ENCODE results near the gene PRUNE2. TPM values are rescaled to one million over a fixed set of nuclear protein-coding genes. Genes with fewer than 3 reads are reported as not detected.
"Not testable (repeated sequence)": the region's sequence is repeated elsewhere in the genome, so short reads cannot be mapped to it uniquely, and the experiment has no call there.

PRUNE2 gene
- total RNA-seq, 1 donor from 2014 or later: 1.1 TPM

DNA sequence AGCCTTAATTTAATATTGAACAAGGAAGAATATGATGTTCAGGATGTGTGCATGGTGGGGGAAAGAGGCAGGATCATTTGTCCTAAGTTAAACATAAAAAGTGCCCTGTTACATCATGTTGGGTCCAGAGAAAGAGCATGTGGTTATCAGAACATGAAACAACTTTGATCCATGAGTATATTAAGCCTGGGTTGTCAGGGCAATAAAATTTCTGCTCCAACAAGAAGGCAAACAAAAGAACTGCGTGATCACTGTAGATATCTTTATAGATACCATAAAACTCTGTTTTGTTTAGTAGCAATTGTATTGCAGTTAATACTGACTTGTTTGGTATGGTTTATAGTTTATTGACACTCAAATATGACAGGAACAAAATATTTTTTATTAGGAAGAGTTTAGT lies 106.4 kb downstream of the PRUNE2 start:
- intact Hi-C loops (cut with micrococcal nuclease): no loop called here

DNA sequence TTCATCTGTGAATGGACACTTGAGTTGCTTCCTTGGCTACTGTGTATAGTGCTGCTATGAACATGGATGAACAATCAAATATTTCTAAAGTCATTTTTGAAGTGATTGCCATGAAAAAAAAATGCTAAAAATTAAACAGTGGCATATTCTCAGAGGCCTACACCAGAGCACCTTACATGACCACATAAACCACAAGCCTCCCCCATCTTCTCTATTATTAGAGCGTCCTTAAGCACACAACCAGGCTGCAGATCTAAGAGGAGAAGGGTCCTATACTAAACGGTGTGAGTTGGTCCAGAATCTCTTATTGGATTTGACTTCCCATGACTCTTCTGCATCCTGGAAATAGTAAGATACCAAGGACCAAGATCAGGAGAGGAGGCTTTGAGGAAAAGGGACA lies 107.4 kb downstream of the PRUNE2 start:
- intact Hi-C loops (cut with micrococcal nuclease): no loop called here

DNA sequence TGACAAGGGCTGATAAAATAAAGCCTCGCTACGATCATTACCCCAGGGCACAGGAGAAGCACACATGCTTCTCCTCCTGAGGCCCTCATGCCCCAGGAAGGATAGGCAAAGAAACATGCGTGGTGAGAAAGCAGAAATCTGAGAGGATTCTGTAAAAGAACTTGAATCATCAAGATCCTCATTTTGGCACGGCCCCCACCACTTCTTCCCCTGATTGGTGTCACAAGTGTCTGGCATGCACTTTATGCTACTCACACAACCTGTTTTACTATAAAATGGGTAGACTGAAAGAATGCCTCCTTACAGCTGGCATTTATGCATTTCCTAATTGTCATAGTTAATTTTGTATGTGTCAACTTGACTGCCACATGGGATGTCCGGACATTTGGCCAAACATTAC lies 109.6 kb downstream of the PRUNE2 start:
- intact Hi-C loops (cut with micrococcal nuclease): no loop called here

DNA sequence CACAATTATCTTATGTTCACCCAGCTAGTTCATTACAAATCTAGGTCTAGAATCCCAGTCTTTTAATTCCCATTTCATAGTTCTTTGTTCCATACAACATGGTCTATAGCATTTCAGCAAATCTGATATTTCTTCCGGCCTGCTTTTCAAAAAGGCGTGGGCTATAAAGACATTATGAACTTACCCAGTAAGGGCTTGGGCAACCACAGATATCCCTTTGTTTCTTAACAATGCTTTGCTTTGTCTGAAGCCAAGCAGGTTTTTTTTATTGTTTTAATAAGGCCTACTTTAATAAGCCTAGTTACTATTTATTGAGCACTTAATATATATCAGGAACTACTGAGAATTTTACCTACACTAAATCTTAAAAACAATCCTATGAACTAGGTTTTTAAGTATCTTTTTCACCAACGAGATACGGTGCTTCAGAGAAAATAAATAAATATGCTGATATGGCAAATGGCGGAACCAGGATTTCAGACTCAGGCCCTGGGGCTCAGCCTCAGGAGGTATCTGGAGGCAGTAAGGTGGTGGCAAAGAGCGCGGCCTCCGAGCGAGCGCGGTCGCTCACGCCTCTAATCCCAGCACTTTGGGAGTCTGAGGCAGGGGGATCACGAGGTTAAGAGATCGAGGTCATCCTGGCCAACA lies 112.0 kb downstream of the PRUNE2 start:
- intact Hi-C loops (cut with micrococcal nuclease): no loop called here

DNA sequence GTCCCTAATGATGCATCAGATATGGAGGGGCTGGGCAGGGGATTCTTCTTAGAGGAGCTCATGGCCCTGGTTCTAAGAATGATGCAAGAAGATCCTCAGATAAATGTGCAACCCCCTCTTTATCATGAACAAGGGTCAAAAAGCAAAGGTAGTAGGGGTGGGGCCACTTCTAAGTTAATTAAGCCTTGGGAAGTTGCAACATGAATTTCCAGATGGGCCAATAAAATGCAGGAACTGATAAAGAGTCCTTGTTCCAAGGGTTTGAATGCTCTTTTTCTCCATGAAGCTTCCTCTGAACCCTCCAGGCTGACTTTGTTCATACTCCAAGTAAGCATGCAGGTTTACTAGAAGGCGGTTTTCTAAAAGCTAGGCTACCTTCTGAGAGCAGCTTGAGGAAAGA lies 116.1 kb downstream of the PRUNE2 start:
- intact Hi-C loops (cut with micrococcal nuclease): no loop called here

DNA sequence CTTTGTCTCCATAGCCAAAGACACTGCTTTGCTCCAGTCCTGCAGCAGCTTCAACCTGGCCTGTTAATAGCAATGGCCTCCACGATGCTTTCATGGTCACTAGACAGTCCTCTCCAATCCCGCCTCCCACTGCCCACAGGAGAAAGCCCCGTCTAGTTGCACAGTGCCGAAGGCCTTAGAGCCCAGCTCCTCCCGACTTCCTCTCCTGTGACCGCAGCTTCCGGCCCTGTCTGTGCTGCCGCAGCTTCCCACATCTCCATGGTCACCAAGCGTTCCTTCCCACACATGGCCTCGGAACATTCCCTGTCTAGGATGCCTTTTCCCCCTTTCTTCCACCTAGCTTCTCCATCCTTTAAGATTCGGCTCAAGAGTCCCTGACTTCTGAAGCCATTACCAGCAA lies 118.2 kb downstream of the PRUNE2 start:
- intact Hi-C loops (cut with micrococcal nuclease): no loop called here

DNA sequence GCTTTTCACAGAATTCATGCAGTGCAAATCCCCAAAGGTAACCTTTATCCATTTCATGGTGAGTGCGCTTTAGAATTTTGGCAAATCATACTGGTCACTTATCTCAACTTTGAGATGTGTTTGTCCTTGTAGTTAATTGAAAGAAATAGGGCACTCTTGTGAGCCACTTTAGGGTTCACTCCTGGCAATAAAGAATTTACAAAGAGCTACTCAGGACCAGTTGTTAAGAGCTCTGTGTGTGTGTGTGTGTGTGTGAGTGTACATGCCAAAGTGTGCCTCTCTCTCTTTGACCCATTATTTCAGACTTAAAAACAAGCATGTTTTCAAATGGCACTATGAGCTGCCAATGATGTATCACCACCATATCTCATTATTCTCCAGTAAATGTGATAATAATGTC lies 120.4 kb downstream of the PRUNE2 start:
- intact Hi-C loops (cut with micrococcal nuclease): no loop called here

DNA sequence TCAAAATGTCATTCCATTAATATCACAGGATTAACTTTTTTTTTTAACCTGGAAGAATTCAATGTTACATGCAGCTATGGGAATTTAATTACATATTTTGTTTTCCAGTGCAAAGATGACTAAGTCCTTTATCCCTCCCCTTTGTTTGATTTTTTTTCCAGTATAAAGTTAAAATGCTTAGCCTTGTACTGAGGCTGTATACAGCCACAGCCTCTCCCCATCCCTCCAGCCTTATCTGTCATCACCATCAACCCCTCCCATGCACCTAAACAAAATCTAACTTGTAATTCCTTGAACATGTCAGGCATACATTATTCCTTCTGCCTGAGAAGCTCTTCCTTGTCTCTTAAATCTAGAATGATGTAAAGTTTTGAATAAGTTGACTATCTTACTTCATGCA lies 121.0 kb downstream of the PRUNE2 start:
- intact Hi-C loops (cut with micrococcal nuclease): no loop called here

DNA sequence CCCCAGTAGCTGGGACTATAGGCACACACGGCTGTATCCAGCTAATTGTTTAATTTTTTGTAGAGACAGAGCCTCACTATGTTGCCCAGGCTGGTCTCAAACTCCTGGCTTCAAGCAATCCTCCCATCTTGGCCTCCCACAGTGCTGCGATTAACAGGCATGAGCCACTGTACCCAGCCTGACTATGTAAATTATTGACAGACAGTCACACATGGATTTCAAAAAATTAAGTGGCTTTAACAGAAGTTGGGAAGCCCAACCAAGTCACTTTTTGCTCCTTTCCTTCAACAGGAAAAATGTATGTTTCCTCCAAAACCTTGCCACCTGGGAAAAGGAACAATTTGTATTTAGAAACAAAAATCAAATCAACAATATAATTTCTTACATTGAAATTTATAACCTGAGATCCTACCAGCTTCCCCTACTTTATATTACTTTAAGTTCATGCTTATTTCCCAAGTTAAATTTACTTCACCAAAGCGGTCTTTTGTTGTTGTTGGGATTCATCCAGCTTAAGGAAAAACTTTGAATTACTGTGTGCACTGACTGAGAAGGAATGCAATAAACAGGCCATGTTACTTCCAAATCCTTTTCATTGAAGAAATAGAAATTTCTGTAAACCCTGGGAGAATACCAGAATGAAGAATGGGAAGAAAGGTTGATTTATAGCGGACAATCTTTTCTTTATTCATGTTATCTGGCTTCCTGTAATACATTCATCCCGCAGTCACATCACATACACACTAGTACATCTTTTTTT lies 133.0 kb downstream of the PRUNE2 start:
- intact Hi-C loops (cut with micrococcal nuclease): no loop called here

DNA sequence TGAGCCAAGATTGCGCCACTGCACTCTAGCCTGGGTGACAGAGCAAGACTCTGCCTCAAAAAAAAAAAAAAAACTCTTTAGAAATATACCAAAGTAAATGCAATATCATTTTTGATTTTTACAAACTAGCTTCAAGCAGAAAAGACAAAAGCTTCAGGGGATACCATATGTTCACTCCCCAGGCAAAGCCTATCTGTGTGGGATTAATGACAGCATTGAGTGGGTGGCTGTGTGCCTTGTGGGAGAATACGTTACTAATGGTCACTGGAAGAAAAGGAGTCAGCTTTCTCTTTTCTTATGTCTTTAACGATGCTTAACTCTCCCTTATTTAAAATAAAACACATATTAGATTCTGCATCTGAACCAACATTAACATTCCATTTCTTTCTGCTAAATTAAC lies 139.8 kb downstream of the PRUNE2 start:
- intact Hi-C loops (cut with micrococcal nuclease): no loop called here

DNA sequence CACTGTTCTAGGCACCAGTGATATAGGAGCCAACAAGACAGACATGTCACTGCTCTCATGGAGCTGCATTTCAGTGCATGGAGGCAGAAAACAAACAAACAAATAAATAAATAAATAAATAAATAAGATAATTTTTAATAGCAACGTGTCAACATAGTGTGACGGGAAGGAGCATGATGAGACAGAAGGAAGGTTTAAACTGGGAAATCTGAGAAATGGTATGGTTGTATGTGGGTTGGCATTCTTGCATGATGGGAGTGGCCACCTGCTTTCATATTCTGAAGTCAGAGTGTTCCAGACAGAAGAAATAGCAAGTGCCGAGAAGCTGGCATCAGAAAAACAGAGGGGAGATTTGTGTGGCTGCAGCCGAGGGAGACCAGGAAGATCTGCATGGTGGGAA lies 141.8 kb downstream of the PRUNE2 start, which contains the start of gene PCA3:
PCA3 (plus strand) TSS at position 301 of the 400 bp plus-strand sequence.
- intact Hi-C loops (cut with micrococcal nuclease): no loop called here

DNA sequence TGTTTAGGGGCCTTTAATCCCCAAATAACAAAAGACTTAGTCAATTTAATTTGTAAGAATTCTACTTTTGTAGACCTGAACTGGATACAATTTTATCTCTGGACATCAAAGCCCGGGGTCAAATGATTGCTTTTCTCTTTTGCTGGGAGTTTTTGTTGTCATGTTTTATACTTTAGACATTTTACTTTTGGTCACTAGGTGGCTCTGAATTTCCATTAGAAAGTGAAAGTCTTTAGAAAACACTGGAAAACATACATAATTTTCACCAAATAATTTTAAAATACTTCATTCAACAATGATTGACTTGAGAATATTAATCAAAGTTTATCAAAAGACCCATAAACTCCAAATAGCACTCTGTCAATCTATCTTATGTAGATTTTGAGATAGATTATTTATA lies 144.5 kb downstream of the PRUNE2 start:
- intact Hi-C loops (cut with micrococcal nuclease): no loop called here

DNA sequence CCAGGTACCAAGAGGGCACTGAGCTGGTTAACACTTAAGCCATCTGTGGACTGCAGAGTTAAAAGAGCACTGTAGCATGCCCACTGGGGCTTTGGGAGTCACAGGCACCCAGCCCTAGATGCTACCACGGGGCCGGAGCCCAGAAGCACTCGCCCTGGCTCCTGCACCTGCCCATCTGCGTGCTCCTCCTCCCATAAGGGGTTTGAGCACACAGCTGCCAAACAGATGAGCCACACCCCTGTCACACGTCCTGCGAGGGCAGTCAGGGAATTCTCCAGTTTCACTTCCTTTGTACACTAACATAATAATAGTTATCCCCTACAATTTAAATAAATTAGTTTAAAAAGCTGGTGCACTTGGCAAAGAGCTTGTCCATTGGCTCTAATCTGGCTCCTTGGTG lies 146.2 kb downstream of the PRUNE2 start:
- intact Hi-C loops (cut with micrococcal nuclease): no loop called here

DNA sequence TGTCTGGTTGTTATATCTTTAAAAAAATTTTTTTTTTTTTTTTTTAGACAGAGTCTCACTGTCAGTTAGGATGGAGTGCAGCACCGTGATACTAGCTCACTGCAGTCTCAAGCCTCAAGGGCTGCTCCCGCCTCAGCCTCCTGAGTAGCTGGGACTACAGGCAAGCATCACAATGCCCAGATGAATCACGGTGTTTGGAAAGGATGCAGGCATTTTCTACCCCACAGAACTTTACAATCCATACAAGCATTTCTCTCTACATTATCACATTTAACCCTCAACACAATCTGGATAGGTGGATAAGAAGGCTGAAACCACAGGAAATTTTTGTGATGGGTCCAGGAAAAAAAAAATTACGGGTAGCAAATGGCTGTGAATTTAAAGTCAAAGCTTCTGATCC lies 147.4 kb downstream of the PRUNE2 start:
- intact Hi-C loops (cut with micrococcal nuclease): no loop called here

DNA sequence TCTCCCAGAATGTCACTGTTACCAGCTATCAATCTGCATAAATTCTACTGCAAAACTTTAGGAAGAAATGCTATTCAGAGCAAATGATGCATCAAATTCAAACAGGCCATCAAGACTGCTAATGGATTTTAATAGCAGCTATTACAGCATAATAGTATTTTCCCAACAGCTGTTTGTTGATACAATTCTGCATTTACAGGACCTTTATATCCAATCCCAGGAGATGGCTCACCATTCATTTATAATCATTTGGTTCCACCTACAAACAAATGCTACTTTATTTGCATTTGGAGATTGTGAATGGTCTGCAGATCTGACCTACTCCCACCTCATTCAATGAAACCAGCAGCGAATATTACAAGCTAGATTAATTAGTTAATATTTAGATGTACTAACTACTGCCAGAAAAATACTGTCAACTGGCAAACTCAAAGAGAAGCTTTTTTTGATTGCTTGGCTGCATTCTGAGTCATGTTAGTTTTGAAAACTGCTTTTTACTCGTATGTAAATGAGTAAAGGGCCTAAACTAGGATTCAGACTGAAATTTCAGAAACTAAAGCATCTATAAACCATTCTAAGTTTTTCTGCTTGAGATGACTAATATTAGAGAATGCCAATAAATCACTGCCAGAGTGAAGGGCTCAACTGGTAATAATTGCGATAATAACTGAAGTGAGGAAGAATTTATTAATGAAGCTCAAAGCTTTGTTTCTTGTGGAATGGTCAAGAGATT lies 148.8 kb downstream of the PRUNE2 start:
- intact Hi-C loops (cut with micrococcal nuclease): no loop called here

DNA sequence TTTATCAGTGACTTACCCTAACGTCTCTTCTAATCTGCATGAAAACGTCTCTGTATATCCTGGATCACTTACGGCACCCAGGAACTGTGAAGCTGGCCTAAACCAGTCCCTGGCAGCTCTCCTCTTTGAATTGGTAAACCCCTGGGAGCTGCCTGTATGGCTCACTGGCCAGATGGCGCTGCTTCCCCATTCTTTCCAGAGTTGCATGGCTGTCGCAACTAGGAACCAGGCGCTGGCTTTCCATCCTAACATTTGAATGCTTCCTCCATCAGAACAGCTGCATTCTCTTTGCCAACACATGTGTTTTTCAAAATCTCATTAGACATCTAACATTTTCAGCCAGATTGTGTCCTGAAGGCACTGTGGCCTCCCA lies 149.7 kb downstream of the PRUNE2 start:
- intact Hi-C loops (cut with micrococcal nuclease): no loop called here

DNA sequence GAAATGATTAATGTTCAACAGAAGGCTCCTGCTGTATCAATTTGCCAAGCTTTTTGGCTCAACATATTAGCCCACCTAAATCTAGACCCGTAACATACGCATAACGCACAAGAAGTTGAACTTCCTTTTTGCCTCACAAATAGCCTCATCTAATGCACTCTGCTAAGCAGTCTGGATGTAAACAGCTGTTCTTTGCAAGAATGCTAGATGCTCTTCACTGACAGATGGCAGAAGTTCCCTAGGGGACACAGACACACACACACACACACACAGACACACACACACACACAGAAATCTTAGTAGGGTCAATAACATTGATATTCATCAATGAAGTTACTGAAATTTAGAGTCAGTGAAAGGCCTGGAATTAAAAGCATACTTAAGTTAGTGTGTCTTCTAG lies 154.9 kb downstream of the PRUNE2 start:
- intact Hi-C loops (cut with micrococcal nuclease): no loop called here

DNA sequence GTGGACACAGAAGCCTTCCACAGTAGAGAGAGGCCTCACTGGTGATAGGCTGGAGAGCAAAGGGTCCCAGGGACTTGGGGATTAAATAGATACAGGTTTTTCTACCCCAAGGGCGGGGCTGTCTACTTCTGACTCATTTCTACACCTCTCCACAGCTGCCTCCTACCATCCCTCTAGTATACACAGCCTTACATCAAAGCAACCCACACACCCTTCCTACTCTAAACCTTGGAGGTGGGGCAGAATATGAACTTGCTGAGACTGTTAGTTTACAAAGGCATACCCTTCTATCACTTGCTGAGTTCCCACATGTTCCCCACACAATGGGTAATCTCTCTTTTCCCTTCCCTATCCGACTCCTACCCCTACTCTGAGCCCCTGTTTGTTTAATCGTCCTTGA lies 161.6 kb downstream of the PRUNE2 start:
- intact Hi-C loops (cut with micrococcal nuclease): no loop called here

DNA sequence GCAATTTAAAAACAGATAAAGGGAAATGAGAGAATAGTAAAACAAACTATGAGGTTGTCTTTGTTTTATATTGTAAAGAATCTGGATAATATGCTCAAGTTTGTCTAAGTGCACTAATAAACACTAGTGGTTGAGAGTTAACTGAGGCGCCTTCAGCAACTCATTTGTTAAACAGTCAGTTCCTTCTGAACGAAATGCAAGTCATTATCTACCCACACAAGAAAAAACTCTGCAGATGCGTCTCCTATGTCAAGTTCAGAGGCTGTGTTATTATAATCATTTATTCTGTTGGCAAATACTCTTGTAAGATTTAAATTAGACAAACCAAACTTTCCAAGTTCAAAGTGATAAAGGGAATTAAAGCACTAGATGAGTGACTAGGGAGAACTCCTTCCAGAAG lies 162.0 kb downstream of the PRUNE2 start:
- intact Hi-C loops (cut with micrococcal nuclease): no loop called here

DNA sequence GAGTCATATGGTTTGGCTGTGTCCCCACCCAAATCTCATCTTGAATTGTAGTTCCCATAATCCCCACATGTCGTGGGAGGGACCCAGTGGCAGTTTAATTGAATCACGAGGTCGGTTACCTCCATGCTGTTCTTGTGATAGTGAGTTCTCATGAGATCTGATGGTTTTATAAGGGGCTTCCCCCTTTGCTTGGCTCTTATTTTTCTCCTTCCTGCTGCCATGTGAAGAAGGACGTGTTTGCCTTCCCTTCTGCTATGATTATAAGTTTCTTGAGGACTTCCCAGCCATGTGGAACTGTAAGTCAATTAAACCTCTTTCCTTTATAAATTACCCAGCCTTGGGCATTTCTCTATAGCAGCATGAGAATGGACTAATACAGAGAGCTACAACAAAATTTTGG lies 163.0 kb downstream of the PRUNE2 start:
- intact Hi-C loops (cut with micrococcal nuclease): not testable (repeated sequence)

DNA sequence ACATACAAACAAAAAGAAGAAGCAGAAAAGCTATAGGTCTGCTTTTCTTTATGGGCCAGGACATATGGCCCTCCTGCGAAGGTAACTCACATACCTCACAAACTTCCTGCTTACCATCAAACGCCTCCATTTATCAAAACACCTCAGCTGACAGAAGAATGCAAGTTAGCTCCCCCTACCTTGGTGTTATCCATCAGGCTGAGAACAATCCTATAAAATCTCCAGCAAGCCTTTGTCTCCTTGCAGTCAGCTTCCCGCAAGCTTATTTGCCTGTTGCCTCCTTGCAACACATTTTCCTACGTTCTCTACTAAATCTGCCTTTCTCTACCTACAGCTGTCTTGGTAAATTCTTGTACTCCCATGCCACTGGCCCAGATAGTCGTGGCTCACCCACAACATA lies 164.4 kb downstream of the PRUNE2 start:
- intact Hi-C loops (cut with micrococcal nuclease): no loop called here

DNA sequence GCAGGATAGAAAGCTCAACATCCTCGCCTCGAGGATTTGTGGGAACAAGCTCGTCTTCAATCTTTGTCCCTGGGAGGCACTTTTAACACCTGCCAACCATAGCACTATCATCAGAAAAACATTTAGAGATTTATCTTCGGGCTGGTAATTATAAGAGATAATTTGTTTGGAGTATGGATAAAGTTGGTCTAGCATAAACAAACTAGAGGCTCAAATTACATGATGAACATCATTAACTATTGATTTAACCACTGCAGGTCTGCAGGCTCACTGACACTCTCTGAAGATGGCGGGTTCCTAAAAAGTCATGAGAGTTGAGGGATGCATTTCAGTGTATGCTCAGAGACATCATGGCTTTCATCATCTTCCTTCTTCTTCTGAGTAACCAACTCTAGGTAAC lies 167.5 kb downstream of the PRUNE2 start:
- intact Hi-C loops (cut with micrococcal nuclease): no loop called here
